CD4-positive, alpha-beta T cell (primary cell): ENCODE results near the gene TES. TPM values are rescaled to one million over a fixed set of nuclear protein-coding genes. Genes with fewer than 3 reads are reported as not detected.

Experiments used
- ATAC-seq: fragments of 200-7000 bp; cut with Tn5 transposase; one replicate; pipeline ENCODE4 v1.10.0; 2022; ENCODE audit warnings: mild to moderate bottlenecking; ENCODE audit not compliant: poor library complexity
- CTCF ChIA-PET: fragments of 350-600 bp; sonication (Branson Sonifier 250); formaldehyde crosslinking; loops from one replicate; lab custom pipeline; 2021; ENCODE audit warnings: antibody characterized with exemption, inconsistent platforms; lab: Charles Lee
- POLR2A ChIA-PET: fragments of 350-600 bp; sonication (Branson Sonifier 250); formaldehyde crosslinking; loops from one replicate; lab custom pipeline; 2021; ENCODE audit warnings: antibody characterized with exemption, inconsistent platforms; lab: Charles Lee
- DNase-seq, 14 experiments: peaks; one replicate each; pipeline ENCODE4 v3.0.0-alpha.2; 2013 to 2020; ENCODE audit warnings: mixed read lengths in 2 of 14
- H3K27ac ChIP-seq, 2 donors: one replicate each; pipeline versions ENCODE4 v1.5.1 to v1.7.0; 2013; ENCODE audit warnings: low read length in 2 of 2, low read depth in 1 of 2, mild to moderate bottlenecking in 1 of 2
- H3K27me3 ChIP-seq, 2 experiments: 1 replicate in 1 of 2; 2 replicates in 1 of 2; pipeline versions ENCODE4 v1.6.1 to v1.7.0; 2013; ENCODE audit warnings: low read length in 2 of 2, control low read depth in 1 of 2, mild to moderate bottlenecking in 1 of 2, moderate library complexity in 1 of 2; ENCODE audit not compliant: insufficient read depth in 2 of 2, control insufficient read depth in 1 of 2
- H3K36me3 ChIP-seq: one replicate; pipeline ENCODE4 v1.6.1; 2013; ENCODE audit warnings: low read length, control low read depth; ENCODE audit not compliant: insufficient read depth
- H3K4me1 ChIP-seq: one replicate; pipeline ENCODE4 v1.6.1; 2013; ENCODE audit warnings: low read length, control low read depth; ENCODE audit not compliant: insufficient read depth
- H3K4me3 ChIP-seq: one replicate; pipeline ENCODE4 v1.5.1; 2013; ENCODE audit warnings: mild to moderate bottlenecking, low read length, moderate library complexity
- H3K9me3 ChIP-seq, 2 experiments: 1 replicate in 1 of 2; 2 replicates in 1 of 2; pipeline versions ENCODE4 v1.6.1 to v1.7.0; 2013; ENCODE audit warnings: low read length in 2 of 2, mild to moderate bottlenecking in 2 of 2, control low read depth in 1 of 2, moderate library complexity in 1 of 2; ENCODE audit not compliant: control insufficient read depth in 1 of 2, insufficient read depth in 1 of 2
- H3K27ac Mint-ChIP-seq: one replicate; pipeline ENCODE4 v1.8.0; 2020; ENCODE audit warnings: mixed read lengths
- H3K27me3 Mint-ChIP-seq: one replicate; pipeline ENCODE4 v1.8.0; 2021; ENCODE audit warnings: mixed read lengths
- H3K36me3 Mint-ChIP-seq: one replicate; pipeline ENCODE4 v1.8.0; 2021; ENCODE audit warnings: low read depth, mixed read lengths
- H3K4me1 Mint-ChIP-seq: one replicate; pipeline ENCODE4 v1.8.0; 2021; ENCODE audit warnings: low read depth, mixed read lengths
- H3K4me3 Mint-ChIP-seq: one replicate; pipeline ENCODE4 v1.8.0; 2020; ENCODE audit warnings: mild to moderate bottlenecking, mixed read lengths
- H3K9me3 Mint-ChIP-seq: one replicate; pipeline ENCODE4 v1.8.0; 2020; ENCODE audit warnings: mixed read lengths
- intact Hi-C, 2 experiments: fragments of 100-400 bp; cut with DNase I in 1 of 2; cut with micrococcal nuclease in 1 of 2; formaldehyde crosslinking; loops; one replicate each; pipeline versions ENCODE4 v1.15.1 to v1.9.0; 2023 to 2025; cut with DNase I, micrococcal nuclease
- total RNA-seq, 174 experiments: library from RNA in 2 of 174; stranded (reverse) in 2 of 174; gene quantifications; one replicate each; pipeline ENCODE4 v1.2.3 and lab custom pipeline; 2021 to 2026
- TF ChIP-seq, protein P1 (sequence below): fragments of 200-600 bp; IDR thresholded peaks from one replicate; pipeline ENCODE4 v1.8.0; 2022; ENCODE audit warnings: antibody characterized with exemption, mild to moderate bottlenecking

The TES gene
- total RNA-seq, 2 experiments from 2014 or later = 114 to 120 TPM

DNA sequence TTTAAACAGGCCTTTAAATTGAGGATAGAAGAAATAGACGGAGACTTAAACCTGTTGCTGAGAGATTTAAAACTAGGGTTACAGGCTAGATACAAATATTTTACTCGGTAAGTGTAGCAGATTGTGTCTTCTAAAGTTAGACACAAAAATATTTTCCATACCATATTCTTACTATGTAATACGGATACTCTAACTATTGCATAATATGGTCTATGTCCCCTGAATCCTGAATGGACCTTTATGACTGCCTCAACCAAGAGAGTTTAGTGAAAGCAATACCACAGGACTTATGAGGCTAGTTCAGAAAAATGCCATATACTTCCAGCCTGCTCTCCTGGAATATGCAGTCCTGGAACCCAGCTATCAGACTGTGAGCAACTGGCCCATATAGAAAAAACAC lies 13.4 kb upstream of the TES start:
- no peak overlapping the region for H3K27ac Mint-ChIP-seq
- no peaks in the 10 kb centered on the region for H3K4me1 Mint-ChIP-seq
- ChIA-PET CTCF (interaction anchor here (1.1 kb wide), 1 partner anchor 17 kb away, joined by 3 read pairs; no protein-coding TSS in a partner anchor), POLR2A (no interaction called here)
- Histone ChIP-seq H3K36me3 (no peaks in the 10 kb centered on the region), H3K4me1 (no peaks in the 10 kb centered on the region), H3K4me3 (no peak overlapping the region), H3K27me3 (no peaks in the 10 kb centered on the region), H3K27ac (no peak overlapping the region), H3K9me3 (no peaks in the 10 kb centered on the region)
- no peaks in the 10 kb centered on the region for H3K36me3 Mint-ChIP-seq
- intact Hi-C loops = no loop called here
- no peak for ATAC-seq
- TF ChIP-seq, protein P1, sequence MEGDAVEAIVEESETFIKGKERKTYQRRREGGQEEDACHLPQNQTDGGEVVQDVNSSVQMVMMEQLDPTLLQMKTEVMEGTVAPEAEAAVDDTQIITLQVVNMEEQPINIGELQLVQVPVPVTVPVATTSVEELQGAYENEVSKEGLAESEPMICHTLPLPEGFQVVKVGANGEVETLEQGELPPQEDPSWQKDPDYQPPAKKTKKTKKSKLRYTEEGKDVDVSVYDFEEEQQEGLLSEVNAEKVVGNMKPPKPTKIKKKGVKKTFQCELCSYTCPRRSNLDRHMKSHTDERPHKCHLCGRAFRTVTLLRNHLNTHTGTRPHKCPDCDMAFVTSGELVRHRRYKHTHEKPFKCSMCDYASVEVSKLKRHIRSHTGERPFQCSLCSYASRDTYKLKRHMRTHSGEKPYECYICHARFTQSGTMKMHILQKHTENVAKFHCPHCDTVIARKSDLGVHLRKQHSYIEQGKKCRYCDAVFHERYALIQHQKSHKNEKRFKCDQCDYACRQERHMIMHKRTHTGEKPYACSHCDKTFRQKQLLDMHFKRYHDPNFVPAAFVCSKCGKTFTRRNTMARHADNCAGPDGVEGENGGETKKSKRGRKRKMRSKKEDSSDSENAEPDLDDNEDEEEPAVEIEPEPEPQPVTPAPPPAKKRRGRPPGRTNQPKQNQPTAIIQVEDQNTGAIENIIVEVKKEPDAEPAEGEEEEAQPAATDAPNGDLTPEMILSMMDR = no peak
- H3K9me3 Mint-ChIP-seq = no peaks in the 10 kb centered on the region
- DNase-seq = no peak
- no peaks in the 10 kb centered on the region for H3K27me3 Mint-ChIP-seq
- H3K4me3 Mint-ChIP-seq = no peak overlapping the region

GRCh38 chr7:116197360-116197759 lies 13.0 kb upstream of the TES start:
- POLR2A ChIA-PET = no interaction called here

DNA sequence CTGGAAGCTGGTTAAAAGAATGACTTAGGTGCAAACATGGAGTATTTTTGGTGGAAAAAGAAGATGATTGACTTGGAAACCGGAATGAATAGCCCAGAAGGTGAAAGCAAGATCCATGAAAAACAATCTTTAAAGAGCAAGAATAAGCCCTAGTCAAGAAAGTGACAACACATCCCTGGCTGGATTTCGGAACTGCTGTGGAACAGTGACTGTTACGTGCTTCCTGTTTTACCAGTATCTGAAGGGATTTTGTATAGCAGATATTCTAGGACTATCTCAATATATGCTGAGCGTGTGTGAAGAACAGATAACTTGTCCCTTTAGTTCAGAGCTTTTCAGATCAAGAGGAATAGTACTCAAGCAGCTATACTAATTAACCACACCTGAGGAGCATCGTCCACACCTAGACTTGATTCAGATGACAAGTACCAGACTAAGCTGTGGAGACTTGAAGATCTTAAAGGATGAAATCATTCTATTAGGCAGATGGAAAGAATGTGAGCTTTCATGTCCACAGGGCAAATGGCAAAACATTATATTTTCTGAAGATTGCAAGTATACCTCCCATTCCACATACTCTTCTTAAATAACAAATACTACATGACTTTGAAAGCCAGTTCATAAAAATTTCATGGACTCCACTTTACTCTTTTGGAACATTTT lies 11.5 kb upstream of the TES start:
- intact Hi-C loops = no loop called here
- CTCF ChIA-PET = interaction anchor here (1.6 to 4.1 kb wide), 3 partner anchors 13 to 37 kb away, joined by 5 to 15 read pairs (median 6); no protein-coding TSS in a partner anchor
- H3K27me3 Mint-ChIP-seq = no peaks in the 10 kb centered on the region
- Histone ChIP-seq H3K36me3 (no peaks in the 10 kb centered on the region), H3K4me1 (no peaks in the 10 kb centered on the region), H3K27ac (no peak overlapping the region), H3K4me3 (no peak overlapping the region), H3K9me3 (no peaks in the 10 kb centered on the region), H3K27me3 (no peaks in the 10 kb centered on the region)
- H3K36me3 Mint-ChIP-seq = no peaks in the 10 kb centered on the region
- DNase-seq (no peak), ATAC-seq (no peak)
- POLR2A ChIA-PET = interaction anchor here (0.6 to 4.4 kb wide), 2 partner anchors 12 to 79 kb away, joined by 3 to 35 read pairs; partner anchors contain the start of gene TES
- TF ChIP-seq, protein P1 = no peak
- H3K4me3 Mint-ChIP-seq = no peak overlapping the region
- H3K4me1 Mint-ChIP-seq = no peaks in the 10 kb centered on the region
- no peaks in the 10 kb centered on the region for H3K9me3 Mint-ChIP-seq
- no peak overlapping the region for H3K27ac Mint-ChIP-seq

More at GRCh38 chr7:116197360-116197759, 13.0 kb upstream of the TES start:
- CTCF ChIA-PET = interaction anchor here (1.1 to 4.1 kb wide), 3 partner anchors 14 to 39 kb away, joined by 3 to 15 read pairs (median 5); no protein-coding TSS in a partner anchor
- Histone ChIP-seq H3K27ac (no peak overlapping the region), H3K4me1 (no peaks in the 10 kb centered on the region), H3K4me3 (no peak overlapping the region), H3K9me3 (no peaks in the 10 kb centered on the region), H3K36me3 (no peaks in the 10 kb centered on the region), H3K27me3 (no peaks in the 10 kb centered on the region)
- intact Hi-C loops = no loop called here
- TF ChIP-seq, protein P1 = no peak
- H3K27me3 Mint-ChIP-seq = no peaks in the 10 kb centered on the region
- no peaks in the 10 kb centered on the region for H3K4me1 Mint-ChIP-seq
- no peak overlapping the region for H3K27ac Mint-ChIP-seq
- no peak overlapping the region for H3K4me3 Mint-ChIP-seq
- ATAC-seq (no peak), DNase-seq (no peak)
- no peaks in the 10 kb centered on the region for H3K36me3 Mint-ChIP-seq
- no peaks in the 10 kb centered on the region for H3K9me3 Mint-ChIP-seq
